ENCODE data around the gene KIAA1614.
"Not testable (repeated sequence)": the region's sequence is repeated elsewhere in the genome, so short reads cannot be mapped to it uniquely, and the experiment has no call there.

The KIAA1614 gene

GRCh38 chr1:180966312-180966711 is 53.6 kb downstream of the KIAA1614 start:
- no peak for DNase-seq

GRCh38 chr1:180966744-180967536 is 54.2 kb downstream of the KIAA1614 start:
- DNase-seq: no peak

DNA sequence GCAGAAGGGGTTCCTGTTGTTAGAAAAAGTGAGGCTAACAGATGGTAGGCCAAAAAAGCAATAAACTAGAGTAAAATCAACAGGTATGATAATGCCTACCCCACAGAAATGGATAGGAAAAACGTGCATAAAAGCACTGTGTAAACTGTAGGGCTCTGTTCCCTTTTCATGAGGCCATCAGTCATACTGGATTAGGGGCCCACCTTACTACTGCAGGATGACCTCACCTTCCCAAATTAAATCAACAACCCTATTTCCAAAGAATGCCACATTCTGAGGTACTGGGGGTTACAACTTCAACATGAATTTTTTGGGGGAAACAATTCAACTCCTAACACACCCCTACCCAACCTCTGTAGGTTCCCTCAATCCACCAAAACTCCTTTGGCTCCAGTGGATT is 54.9 kb downstream of the KIAA1614 start:
- no peak for DNase-seq

- DNase-seq: not testable (repeated sequence)
Measured at GRCh38 chr1:180968834-180969233, 56.1 kb downstream of the KIAA1614 start.

DNA sequence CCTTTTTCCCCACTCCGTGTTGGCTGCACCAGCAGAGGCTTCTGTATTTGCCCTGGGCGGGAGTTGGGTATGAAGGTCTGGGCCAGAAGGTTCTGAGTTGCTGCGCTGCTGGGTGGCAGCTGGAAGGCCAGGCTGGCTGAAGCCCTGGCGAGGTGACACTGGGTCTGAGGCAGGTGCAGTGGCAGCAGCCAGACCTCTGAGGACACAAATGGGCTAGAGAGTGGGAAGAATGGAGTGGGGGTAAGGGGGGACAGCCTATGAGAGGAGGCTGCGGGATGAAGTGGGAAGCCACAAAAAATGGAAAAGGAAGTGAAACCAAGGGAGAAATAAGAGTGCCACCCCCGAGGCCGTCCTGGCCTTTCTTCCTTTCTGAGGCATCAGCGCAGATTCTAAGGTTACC is 56.7 kb downstream of the KIAA1614 start:
- DNase-seq: no peak

DNA sequence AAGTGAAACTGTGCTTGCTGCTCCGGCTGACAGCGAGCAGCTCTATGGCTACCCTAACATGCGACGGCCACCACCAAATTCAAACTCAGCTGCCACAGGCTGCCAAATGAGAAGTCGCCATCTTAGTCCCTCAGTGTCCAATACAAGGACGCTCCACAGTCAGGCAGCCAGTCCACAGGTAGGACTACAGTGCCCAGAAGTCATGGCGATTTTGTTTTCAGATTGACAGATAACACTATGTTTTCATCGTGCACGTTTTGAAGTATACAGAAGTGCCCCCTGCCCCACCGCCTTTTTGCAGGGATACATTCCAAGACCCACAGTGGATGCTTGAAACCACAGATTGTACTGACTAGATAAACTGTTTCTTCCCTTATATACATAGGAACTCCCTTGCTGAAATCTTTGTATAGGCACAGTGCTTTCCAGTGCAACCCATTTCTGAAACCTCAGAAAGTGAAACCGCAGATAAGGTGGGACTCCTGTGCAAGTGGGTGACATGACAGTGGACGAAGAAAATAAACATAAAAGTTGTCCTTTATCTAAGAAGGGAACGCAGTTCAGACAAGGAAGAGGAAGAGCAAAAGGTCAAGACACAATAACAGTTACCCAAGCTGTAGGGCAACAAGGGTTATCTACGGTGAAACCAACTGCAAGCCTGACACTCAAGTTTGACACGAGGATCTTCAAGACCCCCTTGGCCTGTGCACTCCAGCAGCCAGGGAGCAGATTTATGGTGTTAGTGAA is 57.8 kb downstream of the KIAA1614 start:
- DNase-seq: no peak

DNA sequence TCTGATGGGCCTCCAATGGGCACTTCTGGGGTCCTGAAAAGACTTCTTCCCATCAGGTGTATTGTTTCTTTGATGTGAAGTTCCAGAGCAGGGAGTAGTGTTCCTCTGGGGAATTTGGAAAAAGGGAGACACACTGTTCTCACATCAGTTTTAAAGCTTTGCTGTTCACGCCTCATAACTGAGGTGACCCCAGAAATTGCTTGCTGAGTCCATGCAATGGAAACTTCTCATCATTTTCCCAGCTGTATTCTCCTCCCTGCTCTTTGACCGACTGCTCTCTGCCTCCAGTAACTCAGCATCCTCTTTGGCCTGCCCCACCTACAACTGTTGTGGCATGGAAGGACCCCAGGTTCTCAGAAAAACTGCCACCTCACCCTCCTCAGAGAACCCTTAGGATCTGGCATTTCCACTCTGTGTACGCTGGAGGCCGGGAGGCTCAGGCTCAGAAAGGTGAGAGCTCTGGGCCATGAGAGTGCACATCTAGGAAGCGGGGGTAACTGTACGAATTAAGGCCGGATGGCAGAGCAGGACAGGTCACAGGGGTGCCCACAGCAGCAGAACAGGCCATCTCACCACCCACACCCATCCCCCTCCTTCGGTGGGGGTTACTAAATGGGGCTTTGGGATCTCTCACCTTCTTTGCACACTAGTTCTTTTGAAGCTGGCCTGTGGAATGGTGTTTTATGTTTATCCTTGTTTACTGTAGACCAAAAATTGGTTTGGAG is 58.7 kb downstream of the KIAA1614 start:
- DNase-seq: no peak

GRCh38 chr1:180973369-180973768 is 60.7 kb downstream of the KIAA1614 start:
- no peak for DNase-seq

DNA sequence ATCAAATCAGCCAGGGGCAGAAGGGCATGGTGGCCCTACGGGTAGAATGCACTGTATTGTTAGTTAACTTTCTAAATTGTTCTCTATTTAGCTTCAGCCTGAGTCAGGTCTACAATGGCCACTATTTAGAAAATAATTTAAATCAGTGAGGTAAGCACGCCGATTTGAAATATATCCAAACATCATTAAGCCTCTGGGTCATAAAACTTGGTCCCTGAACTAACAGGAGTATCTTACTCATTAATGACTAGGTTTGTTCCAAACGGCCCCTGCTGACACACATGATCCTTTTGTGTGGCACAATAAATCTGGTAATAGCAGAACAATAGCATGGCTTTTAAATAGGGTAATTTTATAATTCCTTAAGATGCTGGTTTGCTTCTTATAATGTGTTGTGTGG is 61.5 kb downstream of the KIAA1614 start:
- no peak for DNase-seq

DNA sequence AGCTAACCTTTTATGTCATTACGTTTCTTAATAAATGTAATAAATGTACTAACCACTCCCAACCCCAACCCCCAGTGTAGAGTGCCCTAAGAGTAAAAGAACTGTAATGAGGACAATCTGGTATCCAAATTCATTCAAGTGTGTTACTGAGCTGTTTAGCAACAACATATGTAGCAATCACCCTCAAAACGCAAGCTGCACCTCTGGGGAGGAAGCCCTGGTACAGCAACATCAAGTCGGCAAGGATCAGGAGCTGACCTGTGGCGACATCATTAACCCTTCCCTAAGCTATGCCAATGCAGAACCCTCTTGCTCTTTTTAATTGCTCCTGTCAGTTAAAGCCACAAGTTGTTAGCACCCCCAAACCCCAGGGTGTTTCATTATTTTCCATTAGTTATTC is 62.9 kb downstream of the KIAA1614 start:
- no peak for DNase-seq

DNA sequence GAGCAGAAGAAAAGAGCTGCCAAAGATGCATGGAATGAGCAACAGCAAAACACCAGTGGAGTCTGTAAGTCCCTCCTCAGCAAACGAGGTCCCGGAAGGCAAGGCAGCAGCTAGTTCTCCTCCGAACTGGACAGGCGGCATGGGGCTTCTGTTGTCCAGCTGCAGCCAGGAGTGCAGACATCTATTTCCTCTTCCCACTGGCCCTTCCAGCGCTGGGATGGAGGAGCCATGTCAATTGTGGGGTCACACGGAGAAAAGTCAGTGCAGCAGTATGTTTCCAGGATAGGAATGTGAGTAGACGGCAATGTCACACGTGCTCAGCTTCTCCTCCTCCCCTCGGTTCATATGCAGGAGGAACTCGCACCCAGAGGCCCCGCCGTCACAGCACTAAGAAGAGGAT is 63.5 kb downstream of the KIAA1614 start:
- DNase-seq: no peak

DNA sequence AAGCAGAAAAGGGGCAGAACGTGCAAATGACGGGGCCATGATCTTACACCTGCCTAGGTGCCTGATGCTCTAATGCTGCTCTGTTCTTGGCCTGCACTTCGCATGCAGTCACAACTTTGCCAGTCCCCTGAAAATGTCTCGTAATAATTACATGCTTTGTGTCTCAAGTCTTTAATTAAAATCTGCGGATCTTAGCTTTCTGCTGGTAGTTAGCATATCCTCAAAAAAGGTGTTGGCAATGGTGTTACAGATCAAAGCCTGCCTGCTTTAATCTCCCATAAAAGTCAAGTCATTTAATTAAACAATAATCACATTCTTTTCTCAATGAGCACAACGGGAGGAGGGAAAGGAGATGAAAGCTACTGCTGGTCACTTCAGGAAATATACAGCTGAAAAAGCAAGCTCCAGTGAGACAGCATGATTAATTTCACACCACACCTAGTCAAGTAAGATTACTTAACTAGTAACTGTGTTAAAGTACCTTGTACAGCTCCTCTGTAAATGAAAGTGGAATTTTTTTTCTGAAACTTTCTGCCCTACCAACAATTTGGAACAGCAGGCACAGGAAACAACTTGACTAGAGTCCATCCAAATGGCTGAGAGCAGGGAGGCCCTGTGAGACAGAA is 64.1 kb downstream of the KIAA1614 start:
- DNase-seq: no peak

GRCh38 chr1:180981596-180982387 is 69.1 kb downstream of the KIAA1614 start:
- DNase-seq: peak; percentile 22

- no peak for DNase-seq
Measured at GRCh38 chr1:180982422-180982821, 69.7 kb downstream of the KIAA1614 start.

DNA sequence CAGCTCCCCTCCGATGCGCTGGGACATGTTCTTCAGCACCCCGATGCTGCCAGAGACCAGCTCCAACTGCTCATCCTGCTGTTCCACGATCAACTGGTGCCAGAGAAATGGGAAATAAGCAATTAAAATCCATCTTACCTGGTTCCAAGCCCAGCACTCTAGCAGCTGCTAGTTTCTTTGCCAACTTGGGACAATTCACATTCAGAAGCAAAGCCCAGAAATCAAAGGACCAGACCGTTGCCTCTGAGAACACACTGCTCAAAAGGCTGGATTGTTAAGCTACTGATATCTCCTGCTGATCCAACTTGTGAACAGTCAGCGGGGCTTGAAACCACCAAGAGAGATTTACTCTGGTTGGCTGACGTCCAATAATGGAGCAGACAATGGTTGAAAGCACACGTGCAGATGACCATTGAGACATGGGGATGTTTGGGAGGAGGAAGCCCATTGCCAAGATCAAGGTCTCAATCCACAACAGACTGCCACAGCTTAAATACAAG is 75.6 kb downstream of the KIAA1614 start:
- no peak for DNase-seq

GRCh38 chr1:180994262-180994661 is 81.6 kb downstream of the KIAA1614 start:
- no peak for DNase-seq

- DNase-seq: no peak
Measured at GRCh38 chr1:180997843-180998504, 85.3 kb downstream of the KIAA1614 start.
